Right lobe of liver (tissue), 6 donors: Measurements from ENCODE around the gene MAP4. TPM values are rescaled to one million over a fixed set of nuclear protein-coding genes. Genes with fewer than 3 reads are reported as not detected.

Experiments used
- ATAC-seq, 4 donors: fragments of 200-7000 bp; cut with Tn5 transposase; one replicate each; pipeline ENCODE4 v1.9.1; 2020; ENCODE audit warnings: mild to moderate bottlenecking in 4 of 4, moderate library complexity in 4 of 4
- DNase-seq, 3 donors: peaks; one replicate each; pipeline ENCODE4 v3.0.0-alpha.2; 2020
- H3K27ac ChIP-seq, 3 donors: fragments of 200-600 bp; one replicate each; pipeline ENCODE4 v1.8.0; 2022
- H3K27me3 ChIP-seq, 2 donors: fragments of 200-600 bp; one replicate each; pipeline ENCODE4 v1.8.0; 2022
- H3K36me3 ChIP-seq, 4 donors: fragments of 200-600 bp; sonication (generic) in 1 of 4; one replicate each; pipeline versions ENCODE4 v1.5.1 to v1.8.0; 2017 to 2022; ENCODE audit warnings: control low read depth in 1 of 4
- H3K4me1 ChIP-seq, 4 donors: fragments of 200-600 bp; sonication (generic) in 1 of 4; one replicate each; pipeline versions ENCODE4 v1.5.1 to v1.8.0; 2017 to 2022; ENCODE audit warnings: control low read depth in 1 of 4
- H3K4me3 ChIP-seq, 3 donors: fragments of 200-600 bp; one replicate each; pipeline ENCODE4 v1.8.0; 2022
- H3K9me3 ChIP-seq, 4 donors: fragments of 200-600 bp; sonication (generic) in 1 of 4; one replicate each; pipeline versions ENCODE4 v1.5.1 to v1.8.0; 2017 to 2022; ENCODE audit warnings: control low read depth in 1 of 4
- CTCF ChIP-seq, 4 donors: fragments of 200-600 bp in 3 of 4; fragments of 450-650 bp in 1 of 4; IDR thresholded peaks; one replicate each; pipeline versions ENCODE4 v1.5.1 to v1.8.0; 2016 to 2022; ENCODE audit warnings: antibody characterized with exemption in 4 of 4, mild to moderate bottlenecking in 2 of 4
- POLR2A ChIP-seq: fragments of 450-650 bp; IDR thresholded peaks from one replicate; pipeline ENCODE4 v1.6.1; 2017; ENCODE audit warnings: antibody characterized with exemption, mild to moderate bottlenecking
- WGBS: methylation state at CpG from one replicate; pipeline ENCODE4 v1.1.6; 2018; ENCODE audit warnings: low coverage, low lambda C conversion rate; ENCODE audit not compliant: insufficient coverage; ENCODE audit errors: missing lambda C conversion rate; 5-methylcytosine and 5-hydroxymethylcytosine counted together
- intact Hi-C, 2 donors: fragments of 100-400 bp; cut with DNase I; formaldehyde crosslinking; loops; one replicate each; pipeline versions ENCODE4 v1.11.2 to v1.14.1; 2022
- total RNA-seq, 6 experiments: library from RNA; depleted of rRNA in 2 of 6; stranded (reverse); fragments of >200 nt in 2 of 6; fragmentation: NEBNext Ultra II Directional in 3 of 6; extraction: Animal tissue kit (Norgen Biotek cat#: 25700) in 3 of 6; gene quantifications; one replicate each; pipeline versions ENCODE4 v1.1.0 to v1.2.4, GENCODE V29; 2016 to 2023
- donor health status: DM: no; HTN: yes; CAD: no.
- donor health status: DM: no; HTN: no; CAD: no.
- donor health status: DM: no; HTN: no; CAD: no.
- donor health status: DM: no; HTN: yes; CAD: no.
- donor health status: DM: no; HTN: yes; CAD: no.

Gene MAP4
- total RNA-seq, 6 experiments from 2014 or later, result 59.1 to 94.9 (median 66.2) TPM

- H3K36me3 ChIP-seq, result peaks cover 0 to 23% (median 7%) of the 10 kb centered on the region in 4 donors
- no peaks in the 10 kb centered on the region for H3K4me1 ChIP-seq
- H3K4me3 ChIP-seq, result no peak overlapping the region
- no peak overlapping the region for H3K27ac ChIP-seq
- DNase-seq (no peak), ATAC-seq (peak in 1 of 4 donors; percentile 14)
- intact Hi-C loops, result no loop called here
- no peaks in the 10 kb centered on the region for H3K27me3 ChIP-seq
- no peaks in the 10 kb centered on the region for H3K9me3 ChIP-seq
- TF ChIP-seq POLR2A (no peak), CTCF (IDR thresholded peaks at IDR 0.05) (no peak)
- 100% methylated on average over 1 of the region's 12 CpGs for WGBS
Measured at GRCh38 chr3:47863391-47864128, 152.7 kb downstream of the MAP4 start.

GRCh38 chr3:47859956-47860605, 156.1 kb downstream of the MAP4 start:
- peaks cover 4 to 23% (median 9%) of the 10 kb centered on the region in 4 donors for H3K36me3 ChIP-seq
- H3K27me3 ChIP-seq, result no peaks in the 10 kb centered on the region
- no peaks in the 10 kb centered on the region for H3K4me1 ChIP-seq
- no peak for TF ChIP-seq CTCF (IDR thresholded peaks at IDR 0.05)
- TF ChIP-seq POLR2A, result no peak
- intact Hi-C loops, result no loop called here
- no peak overlapping the region for H3K4me3 ChIP-seq
- no peak for DNase-seq
- WGBS, result no CpG with 5 or more reads among the region's 4 CpGs
- H3K27ac ChIP-seq, result no peak overlapping the region
- H3K9me3 ChIP-seq, result no peaks in the 10 kb centered on the region
- ATAC-seq, result no peak

GRCh38 chr3:47857151-47857550, 159.1 kb downstream of the MAP4 start:
- WGBS, result no CpG with 5 or more reads among the region's 2 CpGs
- H3K36me3 ChIP-seq, result peaks cover 4 to 38% (median 9%) of the 10 kb centered on the region in 4 donors
- H3K27me3 ChIP-seq, result no peaks in the 10 kb centered on the region
- H3K4me1 ChIP-seq, result no peaks in the 10 kb centered on the region
- H3K27ac ChIP-seq, result no peak overlapping the region
- no peaks in the 10 kb centered on the region for H3K9me3 ChIP-seq
- no peak for ATAC-seq
- DNase-seq, result no peak
- intact Hi-C loops, result no loop called here
- no peak overlapping the region for H3K4me3 ChIP-seq
- TF ChIP-seq POLR2A (no peak), CTCF (IDR thresholded peaks at IDR 0.05) (no peak)

- H3K27me3 ChIP-seq, result no peaks in the 10 kb centered on the region
- H3K9me3 ChIP-seq, result no peaks in the 10 kb centered on the region
- 89% methylated on average over 4 of the region's 11 CpGs for WGBS
- TF ChIP-seq CTCF (IDR thresholded peaks at IDR 0.05) (no peak), POLR2A (no peak)
- intact Hi-C loops, result no loop called here
- no peak overlapping the region for H3K4me3 ChIP-seq
- H3K4me1 ChIP-seq, result no peaks in the 10 kb centered on the region
- DNase-seq, result no peak
- H3K27ac ChIP-seq, result no peak overlapping the region
- H3K36me3 ChIP-seq, result peaks cover 4 to 38% (median 10%) of the 10 kb centered on the region in 4 donors
- ATAC-seq, result no peak
Measured at GRCh38 chr3:47856669-47857068, 159.5 kb downstream of the MAP4 start.
